GM19395 (cell line): ENCODE measurements around the gene INSYN2B.
A peak's percentile ranks its signal among the peaks of the same experiment; 100 is the strongest.
"Not testable (repeated sequence)": the region's sequence is repeated elsewhere in the genome, so short reads cannot be mapped to it uniquely, and the experiment has no call there.

Experiments used
- ATAC-seq: cut with Tn5 transposase; IDR thresholded peaks from one replicate; pipeline ENCODE4 v1.9.1; 2021; ENCODE audit warnings: mild to moderate bottlenecking, moderate library complexity; ENCODE audit not compliant: unreplicated experiment

INSYN2B gene

DNA sequence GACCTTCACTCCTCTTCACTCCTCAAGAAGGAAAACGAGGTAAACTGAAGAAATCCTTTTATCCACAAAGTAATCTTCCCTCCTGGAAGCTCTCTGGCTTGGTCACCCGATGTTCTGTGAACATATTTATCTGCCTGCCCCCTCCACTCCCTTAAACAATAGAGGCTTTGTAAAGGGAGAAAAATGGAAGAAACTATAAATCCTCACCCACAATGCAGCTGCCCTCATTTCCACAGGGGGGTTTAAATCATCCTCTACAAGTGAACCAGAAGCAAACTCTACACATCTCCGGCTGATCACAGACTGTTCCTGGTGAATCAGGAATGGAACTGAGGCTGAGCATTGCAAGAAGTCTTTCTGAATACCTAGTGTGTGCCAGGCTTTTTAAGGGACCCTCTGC lies 7.2 kb downstream of the INSYN2B start:
- no peak for ATAC-seq

DNA sequence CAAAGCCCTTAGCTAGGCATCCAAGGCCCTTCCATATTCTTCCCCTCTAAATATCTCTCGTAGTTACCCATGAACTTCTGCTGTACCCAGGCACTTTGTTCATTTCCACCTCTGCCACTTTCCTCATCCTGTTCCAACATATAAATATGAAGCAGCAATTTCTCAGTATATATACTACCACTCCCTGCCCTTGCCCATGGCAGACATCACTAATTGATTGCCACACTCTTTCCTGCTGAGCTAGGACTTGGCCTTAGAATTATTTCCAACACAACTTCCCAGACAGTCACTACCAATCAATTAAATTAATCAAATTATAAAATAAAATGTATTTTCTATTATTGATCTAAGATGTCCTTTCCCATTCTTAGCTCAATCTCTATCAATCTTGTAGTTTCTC lies 8.5 kb downstream of the INSYN2B start:
- ATAC-seq = no peak

DNA sequence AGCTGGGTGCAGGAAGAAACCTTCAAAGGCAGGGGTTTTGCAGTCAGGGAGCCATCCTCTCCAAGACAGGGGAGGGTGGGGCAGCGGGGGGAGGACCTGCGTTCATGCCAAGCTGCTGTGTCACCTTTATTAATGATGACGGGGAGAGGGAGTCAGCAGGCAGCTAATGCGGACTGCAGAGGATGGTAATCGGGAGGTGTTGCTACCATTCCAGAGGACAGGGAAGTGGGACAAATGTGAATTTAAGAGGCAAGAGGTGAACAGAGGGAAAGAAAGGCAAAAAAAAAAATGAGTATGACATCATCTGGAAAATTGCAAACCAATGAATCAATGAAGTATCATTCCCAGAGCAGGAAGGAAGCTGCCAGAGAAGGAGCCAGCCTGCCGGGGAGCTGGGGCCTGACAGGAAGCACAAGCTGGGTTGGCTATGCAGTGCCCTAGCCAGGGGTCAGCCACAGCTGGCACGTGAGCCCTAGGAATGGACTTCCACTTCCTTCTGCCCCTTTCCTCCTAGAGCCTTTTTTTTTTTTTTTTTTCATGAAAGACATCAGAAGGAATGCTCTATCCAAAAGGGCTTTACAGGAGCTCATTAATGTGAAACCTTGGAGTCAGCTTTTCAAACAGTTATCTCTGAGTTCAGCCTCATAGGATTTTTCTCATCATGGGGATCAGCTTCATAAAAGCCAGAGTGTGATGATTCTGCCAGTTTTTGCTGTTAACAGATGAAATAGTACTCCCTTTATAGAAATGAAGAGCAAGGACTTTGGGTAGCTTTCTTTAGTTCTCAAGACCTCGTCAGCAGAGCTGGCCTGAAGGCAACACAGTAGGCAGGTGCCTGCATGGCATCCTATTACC lies 9.2 kb downstream of the INSYN2B start:
- no peak for ATAC-seq

DNA sequence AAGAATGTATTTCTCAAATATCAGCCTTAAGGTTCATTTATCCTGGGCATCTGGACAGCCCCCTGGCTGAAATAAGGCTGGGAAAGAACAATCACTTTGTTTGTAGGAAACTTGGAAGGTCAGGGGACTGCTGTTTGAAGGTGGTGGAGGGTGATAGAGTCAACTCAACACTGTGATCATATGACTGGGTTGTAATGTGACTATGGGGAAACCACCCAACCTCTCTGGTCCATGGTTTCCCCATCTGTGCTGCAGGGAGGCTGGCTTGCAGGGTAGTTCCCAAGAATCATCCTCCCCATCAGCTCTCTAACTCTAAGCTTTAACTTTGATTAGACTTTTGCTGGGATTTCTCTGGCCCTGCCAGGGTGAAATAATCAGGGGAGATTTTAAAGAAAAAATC lies 10.0 kb downstream of the INSYN2B start:
- ATAC-seq = no peak

DNA sequence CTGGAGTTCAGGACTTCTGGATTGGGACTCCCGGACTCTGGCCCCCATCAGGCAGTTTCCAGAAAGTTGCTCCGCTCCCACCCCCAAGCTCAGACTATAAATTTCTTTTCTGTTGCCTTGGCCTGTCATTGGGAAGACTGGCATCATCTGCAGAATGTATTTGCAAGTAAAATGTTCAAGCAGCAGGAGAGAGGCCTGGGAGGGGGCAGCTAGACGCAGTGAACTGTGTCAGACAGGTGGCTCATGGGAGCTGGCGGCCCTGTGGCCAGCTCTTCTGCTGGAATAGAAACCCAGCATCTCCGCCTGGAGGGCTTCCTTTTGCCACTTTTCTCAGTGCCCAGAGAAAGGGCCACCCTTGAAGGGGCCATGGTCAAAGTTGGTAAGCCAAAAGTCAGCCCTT lies 16.0 kb downstream of the INSYN2B start:
- no peak for ATAC-seq

DNA sequence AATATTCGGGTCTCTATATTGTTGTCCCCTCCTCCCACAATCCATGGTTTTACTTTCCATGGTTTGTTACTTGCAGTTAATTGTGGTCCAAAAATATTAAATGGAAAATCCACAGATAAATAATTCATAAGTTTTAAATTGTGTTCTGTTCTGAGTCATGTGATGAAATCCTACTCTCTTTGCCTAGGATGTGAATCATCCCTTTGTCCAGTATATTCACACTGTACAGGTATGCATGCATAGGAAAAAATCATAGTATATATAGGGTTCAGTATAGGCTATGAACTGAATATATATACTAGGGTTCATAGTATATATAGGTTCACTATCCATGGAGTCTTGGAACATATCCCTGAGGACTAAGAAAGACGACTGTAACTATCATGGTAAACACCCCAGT lies 19.6 kb downstream of the INSYN2B start:
- no peak for ATAC-seq

DNA sequence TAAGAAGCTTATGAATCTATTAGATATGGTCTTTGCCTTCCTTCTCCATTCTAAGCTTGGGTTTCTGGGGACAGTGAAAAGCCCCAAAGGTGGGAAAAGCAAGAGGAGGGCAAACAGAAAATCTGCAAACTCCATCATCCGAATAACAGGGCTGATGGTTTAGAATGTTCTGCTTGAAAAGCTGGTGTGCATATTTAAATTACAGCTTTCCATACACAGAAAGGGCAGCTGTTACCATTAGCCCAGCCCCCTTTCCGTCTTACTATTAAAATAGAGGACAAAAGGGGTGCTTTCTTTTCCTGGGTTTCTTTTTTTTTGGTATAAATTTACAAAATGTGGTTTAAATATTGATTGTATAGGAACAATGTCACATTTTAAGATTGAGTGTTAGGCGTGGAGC lies 22.0 kb downstream of the INSYN2B start:
- ATAC-seq = no peak

DNA sequence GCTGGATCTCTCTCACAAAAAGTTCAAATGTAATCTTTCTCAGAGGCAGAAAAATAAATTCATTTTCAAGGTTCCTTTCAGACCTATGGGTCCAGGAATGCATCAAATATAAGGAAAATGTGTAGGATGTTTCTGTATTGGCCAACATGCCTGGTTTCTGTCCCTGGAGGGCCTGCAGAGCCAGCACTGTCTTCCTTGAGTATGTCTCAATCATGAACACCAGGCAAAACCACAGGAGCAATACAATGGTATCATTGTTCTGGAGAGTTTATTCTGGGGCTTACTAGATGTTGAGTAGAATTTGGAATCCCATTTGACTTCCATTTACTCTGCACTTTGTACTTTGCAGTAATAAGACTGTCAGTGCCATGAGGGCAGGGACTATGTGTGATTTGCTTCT lies 23.5 kb downstream of the INSYN2B start:
- ATAC-seq = no peak

DNA sequence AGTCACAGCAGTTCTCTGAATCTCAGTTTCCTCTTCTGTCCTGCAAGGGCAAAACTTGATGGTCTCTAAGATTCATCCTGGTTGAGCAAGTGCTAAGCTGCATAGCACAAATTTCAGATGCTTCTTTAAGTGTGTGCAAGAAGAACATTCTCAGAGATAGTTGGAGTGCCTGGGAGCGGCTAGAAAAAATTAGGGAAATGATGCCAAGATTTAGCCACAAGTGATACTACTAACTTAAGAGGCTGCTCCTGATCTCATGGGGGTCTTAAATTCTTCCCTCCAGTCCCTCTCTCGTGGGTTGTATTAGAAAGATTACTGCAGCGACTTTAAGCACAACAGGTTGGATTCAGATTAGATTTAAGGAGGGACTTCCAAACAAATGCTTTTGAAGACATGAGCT lies 24.2 kb downstream of the INSYN2B start:
- no peak for ATAC-seq

DNA sequence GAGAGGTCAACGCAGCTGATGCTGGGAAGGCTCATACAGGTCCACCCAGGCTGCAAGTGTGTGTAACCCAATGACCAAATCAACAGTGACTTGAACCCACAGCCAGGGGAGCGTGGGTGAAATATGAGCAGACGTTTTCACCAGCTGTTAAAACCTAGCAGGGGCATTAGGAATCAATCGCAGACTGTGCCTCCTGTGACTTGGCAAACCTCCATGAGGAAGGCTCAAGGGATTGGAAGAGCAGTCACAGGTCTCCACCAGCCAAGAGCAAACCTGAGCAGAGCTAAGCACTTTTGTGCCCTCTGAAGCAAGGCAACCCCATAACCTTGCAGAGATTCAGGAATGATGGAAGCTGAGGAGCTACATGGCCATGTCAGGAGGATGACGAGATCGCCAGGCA lies 25.5 kb downstream of the INSYN2B start:
- ATAC-seq = no peak

DNA sequence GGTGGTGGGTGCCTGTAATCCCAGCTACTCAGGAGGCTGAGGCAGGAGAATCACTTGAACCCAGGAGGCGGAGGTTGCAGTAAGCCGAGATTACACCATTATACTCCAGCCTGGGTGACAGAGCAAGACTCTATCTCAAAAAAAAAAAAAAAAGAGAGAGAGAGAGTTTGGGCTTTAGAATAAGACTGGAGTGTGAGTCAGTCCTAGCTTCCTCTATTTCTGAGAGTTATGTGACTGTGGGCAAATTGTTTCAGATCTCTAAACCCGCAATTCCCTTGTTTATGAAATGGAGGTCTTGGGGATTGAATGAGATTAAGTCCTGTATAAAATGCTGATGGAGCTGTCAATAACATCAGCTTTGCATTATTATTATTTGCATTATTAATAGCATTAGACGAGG lies 27.1 kb downstream of the INSYN2B start:
- ATAC-seq = not testable (repeated sequence)

DNA sequence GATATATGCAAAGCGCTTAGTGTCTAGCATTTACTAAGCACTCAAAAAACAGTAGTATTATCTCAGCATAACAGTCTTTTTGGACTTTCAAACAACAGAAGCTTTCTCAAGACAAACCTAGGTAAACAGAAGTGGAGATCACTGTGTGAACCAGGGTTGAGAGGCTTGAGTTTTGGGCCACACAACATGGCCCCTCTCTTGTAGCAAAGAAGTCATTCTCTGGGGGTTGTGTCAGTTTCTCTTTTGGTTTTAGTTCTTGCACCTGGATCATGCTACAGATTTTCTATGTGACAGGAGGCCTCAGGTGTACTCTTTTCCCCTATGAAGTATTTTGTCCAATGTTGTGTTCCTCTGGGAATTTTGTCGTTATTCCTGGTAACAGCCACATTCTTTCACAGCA lies 30.0 kb downstream of the INSYN2B start:
- peak; percentile 61 for ATAC-seq

DNA sequence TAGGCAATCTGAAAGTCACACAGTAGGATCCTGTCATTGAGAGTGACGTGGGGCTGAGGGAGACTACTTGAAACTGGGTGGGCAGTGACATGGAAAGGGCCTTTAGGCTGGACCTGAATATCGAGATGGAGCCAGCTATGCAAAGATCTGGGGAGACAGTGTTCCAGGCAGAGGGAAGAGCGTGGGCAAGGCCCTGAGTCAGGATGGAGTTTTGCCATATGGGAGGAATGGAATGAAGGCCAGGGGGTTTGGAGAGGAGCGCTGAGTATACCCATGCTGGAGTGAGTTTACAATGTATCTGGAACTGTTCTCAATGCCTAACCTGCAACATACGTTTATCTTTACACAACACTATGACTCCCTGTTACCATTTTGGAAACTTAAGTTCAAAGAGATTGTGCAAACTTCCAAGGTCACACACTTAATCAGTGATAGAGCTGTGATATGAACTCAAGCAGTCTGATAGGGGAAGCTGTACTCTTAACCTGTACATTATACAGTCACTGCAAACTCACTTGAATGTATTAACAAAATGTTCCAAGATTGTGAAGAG lies 33.5 kb downstream of the INSYN2B start:
- ATAC-seq = no peak

DNA sequence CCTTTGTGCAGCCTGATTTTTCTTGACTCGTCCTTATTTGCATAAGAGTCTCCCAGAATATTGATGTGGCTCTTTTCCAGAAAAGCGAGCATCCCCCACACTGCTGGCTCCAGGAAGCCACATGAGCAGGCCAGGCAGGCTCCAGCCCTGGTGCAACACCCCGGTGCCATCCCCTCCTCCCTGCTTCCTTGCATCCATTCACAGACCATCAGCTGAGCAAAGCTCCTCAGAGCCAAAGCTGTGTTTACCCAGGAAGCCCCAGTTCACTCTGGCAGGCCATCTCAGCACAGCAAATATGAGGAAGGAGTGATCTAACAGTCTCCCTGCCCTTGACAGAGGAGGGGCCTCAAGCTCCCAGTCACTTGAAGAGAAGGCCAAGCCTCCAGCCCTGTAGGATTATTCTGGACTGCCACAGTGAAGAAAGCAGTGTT lies 34.4 kb downstream of the INSYN2B start:
- no peak for ATAC-seq

DNA sequence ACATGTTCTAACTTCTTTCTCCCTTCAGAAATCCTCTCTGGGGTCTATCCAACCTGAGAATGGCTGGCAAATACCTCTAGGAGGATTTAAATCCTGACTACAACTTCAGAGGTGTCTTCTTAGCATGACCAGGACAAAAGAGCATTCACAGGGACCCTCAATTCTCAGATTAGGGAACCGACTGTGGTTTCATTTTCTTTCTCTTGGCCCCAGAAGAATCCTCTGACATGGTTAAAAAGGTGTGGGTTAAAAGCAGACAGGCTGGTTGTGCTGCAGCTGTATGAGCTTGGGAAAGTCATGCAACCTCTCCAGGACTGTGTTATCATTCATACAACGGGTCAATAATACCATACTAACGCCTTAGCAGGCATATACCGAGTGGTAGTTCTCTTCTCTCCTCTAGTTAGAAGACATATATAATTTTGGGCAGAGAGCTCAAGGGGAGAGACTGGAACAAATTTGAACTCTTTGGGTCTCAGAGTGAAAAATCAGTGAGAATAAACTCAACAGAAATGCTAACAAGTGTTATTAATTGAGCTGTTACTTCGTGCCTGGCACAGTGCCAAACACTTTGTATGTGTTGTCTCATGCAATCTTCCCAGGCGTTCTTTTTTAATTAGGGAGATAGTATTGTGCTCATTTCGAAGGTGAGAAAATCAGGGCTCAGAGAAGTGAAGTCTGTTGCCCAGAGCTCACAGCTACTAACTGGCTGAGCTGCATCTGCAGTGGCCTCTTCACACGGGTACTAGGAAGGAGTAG lies 35.2 kb downstream of the INSYN2B start:
- peak; percentile 60 for ATAC-seq

DNA sequence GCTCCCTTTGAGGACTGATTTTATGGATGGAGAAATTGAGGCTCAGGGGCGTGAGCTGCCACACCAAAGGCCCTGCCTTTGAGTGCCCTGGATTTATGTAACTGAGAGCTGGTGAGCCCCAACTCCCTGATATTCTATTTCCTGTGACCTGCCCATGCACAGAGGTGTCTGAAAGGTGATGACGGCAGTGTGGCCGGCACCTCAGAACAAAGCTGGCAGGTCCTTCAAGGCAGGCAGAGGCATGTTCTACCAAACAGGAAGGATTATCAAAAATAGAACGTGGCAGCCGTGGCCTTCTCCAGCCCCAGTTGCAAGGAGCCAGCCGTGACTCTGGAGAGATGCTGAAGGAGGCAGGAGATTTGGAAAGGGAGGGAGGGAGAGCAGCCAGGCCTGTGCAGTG lies 36.2 kb downstream of the INSYN2B start:
- no peak for ATAC-seq

DNA sequence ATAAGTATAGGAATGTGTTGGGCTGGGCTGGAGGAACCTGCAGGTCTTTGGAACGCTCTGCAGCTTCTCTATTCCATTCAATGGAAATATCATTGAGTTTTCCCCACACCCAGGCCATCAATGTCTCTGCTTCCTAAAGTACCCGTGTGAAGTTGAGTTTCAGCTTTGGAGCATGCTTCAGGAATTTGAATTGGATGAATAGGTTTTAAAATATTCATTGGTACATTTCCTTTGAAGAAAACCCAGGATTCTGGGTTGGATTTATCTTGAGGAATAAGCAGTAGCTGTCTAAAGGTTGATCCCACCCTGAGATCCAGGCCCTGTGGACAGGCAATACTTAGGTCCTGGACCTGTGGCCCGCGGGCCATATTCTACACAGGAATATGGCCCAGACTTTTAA lies 37.3 kb downstream of the INSYN2B start:
- ATAC-seq = no peak

DNA sequence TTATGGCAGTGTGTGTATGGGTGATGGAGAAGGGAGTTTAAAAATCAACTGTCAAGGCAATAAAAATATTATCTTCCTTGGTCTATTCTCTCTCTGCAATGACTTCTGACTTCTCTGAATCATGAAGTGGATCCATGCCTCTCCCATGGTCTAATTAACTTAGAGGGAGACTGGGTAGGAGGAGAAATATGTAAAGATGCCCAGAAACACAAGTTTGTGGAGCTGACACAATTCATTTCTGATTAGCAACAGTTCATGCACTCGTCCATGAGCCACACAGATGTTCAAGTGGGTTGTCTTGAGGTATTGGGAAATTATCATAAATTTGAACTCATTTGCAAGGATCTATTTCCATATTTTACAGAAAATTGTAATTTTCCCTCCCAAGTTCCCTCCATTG lies 38.1 kb downstream of the INSYN2B start:
- ATAC-seq = no peak

DNA sequence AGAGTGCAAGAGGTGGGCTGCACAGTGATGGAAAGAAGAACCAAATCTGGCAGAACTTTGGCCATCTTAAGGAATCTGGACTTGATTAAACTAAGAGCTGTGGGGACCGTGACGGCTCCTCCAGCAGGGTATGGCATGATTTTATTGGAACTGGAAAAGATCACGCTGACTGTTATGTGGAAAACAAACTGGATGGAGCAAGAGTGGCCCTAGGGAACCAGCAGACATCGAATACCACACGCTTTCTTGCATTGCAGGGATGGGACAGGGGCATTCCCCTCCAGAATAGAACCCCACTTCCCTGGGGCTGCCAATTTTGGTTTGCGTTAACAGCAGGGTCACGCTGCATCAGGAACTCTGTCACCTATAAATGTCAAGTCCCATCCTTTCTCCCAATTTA lies 38.8 kb downstream of the INSYN2B start:
- ATAC-seq = no peak

DNA sequence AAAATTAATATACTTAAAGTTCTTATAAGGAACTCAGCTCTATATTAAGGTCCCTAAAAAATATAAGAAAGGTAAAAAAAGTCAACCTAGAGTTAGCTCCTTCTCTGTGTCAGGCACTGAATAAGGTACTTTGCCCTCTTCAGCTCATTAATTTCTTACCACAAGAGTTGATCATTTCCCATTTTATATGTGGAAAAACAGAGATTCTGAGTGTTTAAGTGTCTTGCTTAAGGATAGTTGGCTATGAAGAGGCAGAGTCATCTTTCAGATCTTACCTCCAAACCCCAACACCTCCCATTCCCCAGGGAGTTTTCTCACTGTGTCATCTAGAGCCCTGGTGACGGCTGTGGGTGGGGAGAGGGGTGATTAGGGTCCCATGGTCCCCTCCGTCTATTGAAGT lies 40.6 kb downstream of the INSYN2B start:
- no peak for ATAC-seq

DNA sequence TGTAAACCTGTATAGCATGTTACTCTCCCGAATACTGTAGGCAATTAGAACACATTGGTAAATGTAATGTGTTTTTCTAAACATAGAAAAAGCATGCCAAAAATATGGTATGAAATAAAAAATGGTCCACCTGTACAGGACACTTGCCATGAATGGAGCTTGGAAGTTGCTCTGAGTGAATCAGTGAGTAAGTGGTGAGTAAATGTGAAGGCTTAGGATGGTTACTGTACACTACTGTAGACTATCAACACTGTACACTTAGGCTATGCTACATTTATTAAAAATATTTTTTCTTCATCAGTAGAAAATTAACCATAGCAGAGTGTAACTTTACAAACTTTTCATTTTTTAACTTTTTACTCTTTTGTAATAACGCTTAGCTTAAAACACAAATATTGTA lies 41.9 kb downstream of the INSYN2B start:
- no peak for ATAC-seq

DNA sequence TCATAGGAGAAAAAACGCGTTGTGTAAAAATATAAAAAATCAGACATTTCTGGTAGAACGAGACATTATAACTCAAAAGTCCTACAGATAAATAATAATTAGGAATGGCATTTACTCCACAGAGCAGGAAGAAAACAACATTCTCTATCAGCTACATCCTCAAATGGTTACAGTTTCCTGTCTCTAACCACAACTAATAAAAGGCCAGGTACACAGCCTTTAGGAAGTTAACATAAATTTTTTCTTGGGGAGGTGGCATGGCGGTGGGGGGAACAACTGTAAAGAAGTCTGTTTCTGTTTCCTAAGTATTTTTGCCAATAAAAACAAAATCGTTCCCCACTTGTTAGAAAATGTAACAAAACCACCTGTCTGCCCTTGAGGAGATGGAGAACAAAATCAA lies 44.5 kb downstream of the INSYN2B start:
- ATAC-seq = no peak
